ENCODE results near the gene ACER2. TPM values are rescaled to one million over a fixed set of nuclear protein-coding genes. Genes with fewer than 3 reads are reported as not detected.

Gene ACER2
- total and polyA plus RNA-seq, 10 of the 15 experiments (the other 5 are each of a cell fraction or from before 2014, with no cell fraction given) = 0.07 to 3.1 (median 2.2) TPM

DNA sequence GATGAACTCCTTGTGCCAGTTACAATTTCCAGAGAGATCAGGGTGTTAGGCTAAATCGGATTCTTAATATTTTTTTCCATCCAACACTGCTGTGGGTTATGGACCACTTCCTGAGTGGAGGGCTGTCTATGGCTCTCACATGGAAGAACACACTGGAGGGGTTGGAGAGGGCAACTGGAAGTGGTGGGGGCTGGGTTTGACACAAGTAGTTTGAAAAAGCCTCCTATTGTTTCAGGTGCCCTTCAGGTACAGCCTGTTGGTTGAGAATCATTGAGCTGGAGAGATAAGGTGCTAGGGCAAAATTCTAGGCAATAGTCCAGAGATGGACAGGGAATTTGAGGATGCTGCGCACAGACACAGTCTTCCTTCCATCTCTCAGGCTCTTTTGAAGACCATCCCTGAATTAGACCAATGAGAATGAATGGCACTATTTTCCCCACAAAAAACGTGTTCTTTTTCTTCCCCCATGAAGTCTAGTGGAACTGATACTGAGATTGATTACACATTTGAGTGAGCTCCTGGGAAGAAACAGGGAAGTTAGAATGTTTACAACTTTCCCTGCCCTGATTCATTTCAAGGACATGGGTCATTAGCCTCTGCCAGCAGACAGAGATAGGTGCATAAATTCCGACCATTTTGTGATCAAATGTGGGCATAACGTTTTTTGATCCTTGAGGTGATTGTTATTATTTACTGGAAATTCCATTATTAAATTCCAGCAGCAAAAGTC lies 87.7 kb downstream of the ACER2 start:
- FAIRE-seq (no peak), DNase-seq (ENCODE audit: low read depth, low spot score) (no peak), ATAC-seq (no peak)
- Histone ChIP-seq H2AFZ (ENCODE audit: control insufficient read depth, low read depth, low read length) (no peak overlapping the region), H3K4me3 (no peak overlapping the region), H3K4me2 (ENCODE audit: control insufficient read depth, insufficient read depth) (no peak overlapping the region), H3K79me2 (ENCODE audit: control insufficient read depth, insufficient read depth, low read length) (no peaks in the 10 kb centered on the region), H4K20me1 (ENCODE audit: control insufficient read depth, insufficient read depth) (no peaks in the 10 kb centered on the region), H3K27ac (ENCODE audit: control insufficient read depth, insufficient read depth) (no peak overlapping the region), H3K36me3 (ENCODE audit: control insufficient read depth in 2 of 2, insufficient read depth in 2 of 2, low read length in 1 of 2) (no peaks in the 10 kb centered on the region), H3K27me3 (replicated peaks in 1 of 2; ENCODE audit: control insufficient read depth in 2 of 2, insufficient read depth in 2 of 2, low read length in 1 of 2) (no peaks in the 10 kb centered on the region), H3K9ac (ENCODE audit: control insufficient read depth, insufficient read depth, low read length) (no peak overlapping the region), H3K4me1 (ENCODE audit: control insufficient read depth, insufficient read depth, low read length) (no peaks in the 10 kb centered on the region), H3K9me3 (replicated peaks; ENCODE audit: control insufficient read depth, insufficient read depth, low read length) (no peaks in the 10 kb centered on the region)
- ChIA-PET RAD21 (ENCODE audit: unreplicated experiment) (no interaction called here), CTCF (interaction anchor here (0.6 to 0.8 kb wide), 2 partner anchors 11 to 280 kb away, joined by 3 read pairs; no protein-coding TSS in a partner anchor), POLR2A (interaction anchor here (0.6 to 1.0 kb wide), 2 partner anchors 40 to 233 kb away, joined by 3 read pairs; no protein-coding TSS in a partner anchor), SMC1A (ENCODE audit: uncharacterized antibody, unreplicated experiment) (no interaction called here)
- TF ChIP-seq NRF1 (conservative IDR thresholded peaks at IDR 0.05; ENCODE audit: low read depth, low read length) = no peak
- TF ChIP-seq LARP7 (IDR thresholded peaks at IDR 0.05) = no peak
- intact Hi-C loops (cut with micrococcal nuclease; ENCODE audit: unreplicated experiment) (loop anchor here (10.0 kb wide), 2 partner anchors 248 to 288 kb away; partner anchors contain the start of gene SLC24A2), in situ Hi-C loops (cut with MboI) (no loop called here)
- 19% methylated on average over 5 of the region's 5 CpGs for WGBS (ENCODE audit: insufficient coverage, insufficient replicate concordance, low lambda C conversion rate, missing lambda C conversion rate)
- no TSS peak for BruUV-seq (replicated peaks)

DNA sequence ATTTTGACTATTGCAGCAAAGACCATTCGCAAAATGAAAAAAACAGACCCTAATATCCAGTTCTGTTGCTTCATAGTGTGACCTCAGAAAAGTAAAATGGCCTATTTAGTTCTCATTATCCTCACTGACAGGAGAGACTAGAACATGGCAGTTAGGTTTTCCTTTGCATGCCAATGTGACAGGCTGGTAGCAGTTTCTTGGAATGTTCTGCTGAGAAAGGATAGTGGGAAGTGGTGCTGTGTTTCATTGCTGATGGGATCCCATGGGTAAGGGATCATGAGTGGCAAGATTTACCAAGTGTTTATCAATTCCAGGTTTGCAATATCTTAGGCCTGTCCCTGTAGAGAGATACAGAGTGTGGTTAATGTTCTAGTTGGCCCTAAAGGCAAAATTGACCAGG lies 88.5 kb downstream of the ACER2 start:
- ChIA-PET POLR2A (interaction anchor here (1.0 kb wide), 1 partner anchor 41 kb away, joined by 3 read pairs; no protein-coding TSS in a partner anchor), CTCF (no interaction called here)
- in situ Hi-C loops (cut with MboI) = no loop called here

More for the DNA sequence above, 88.5 kb downstream of the ACER2 start:
- Histone ChIP-seq H3K4me3 (no peak overlapping the region), H2AFZ (ENCODE audit: control insufficient read depth, low read depth, low read length) (no peak overlapping the region), H3K9me3 (replicated peaks; ENCODE audit: control insufficient read depth, insufficient read depth, low read length) (no peaks in the 10 kb centered on the region), H3K4me2 (ENCODE audit: control insufficient read depth, insufficient read depth) (no peak overlapping the region), H3K4me1 (ENCODE audit: control insufficient read depth, insufficient read depth, low read length) (no peaks in the 10 kb centered on the region), H4K20me1 (ENCODE audit: control insufficient read depth, insufficient read depth) (no peaks in the 10 kb centered on the region), H3K27ac (ENCODE audit: control insufficient read depth, insufficient read depth) (no peak overlapping the region), H3K9ac (ENCODE audit: control insufficient read depth, insufficient read depth, low read length) (no peak overlapping the region), H3K79me2 (ENCODE audit: control insufficient read depth, insufficient read depth, low read length) (no peaks in the 10 kb centered on the region), H3K27me3 (replicated peaks in 1 of 2; ENCODE audit: control insufficient read depth in 2 of 2, insufficient read depth in 2 of 2, low read length in 1 of 2) (no peaks in the 10 kb centered on the region), H3K36me3 (ENCODE audit: control insufficient read depth in 2 of 2, insufficient read depth in 2 of 2, low read length in 1 of 2) (no peaks in the 10 kb centered on the region)
- intact Hi-C loops (cut with micrococcal nuclease; ENCODE audit: unreplicated experiment) = loop anchor here (10.0 kb wide), 2 partner anchors 248 to 288 kb away; partner anchors contain the start of gene SLC24A2
- no peak for DNase-seq (ENCODE audit: low read depth, low spot score)
- ChIA-PET RAD21 (ENCODE audit: unreplicated experiment) (no interaction called here), SMC1A (ENCODE audit: uncharacterized antibody, unreplicated experiment) (no interaction called here)
- FAIRE-seq = no peak
- WGBS (ENCODE audit: insufficient coverage, insufficient replicate concordance, low lambda C conversion rate, missing lambda C conversion rate) = 0% methylated on average over 1 of the region's 1 CpG
- BruUV-seq (replicated peaks) = no TSS peak
- TF ChIP-seq CREB1 (IDR thresholded peaks at IDR 0.05; ENCODE audit: low read depth) (no peak), ZNF217 (IDR thresholded peaks at IDR 0.05) (no peak)
- ATAC-seq = no peak

Data from GM12878 (cell line).